ENCODE results near the gene TRIOBP. TPM values are rescaled to one million over a fixed set of nuclear protein-coding genes. Genes with fewer than 3 reads are reported as not detected.

Gene TRIOBP
- polyA plus RNA-seq, 1 donor from 2014 or later = 16.1 TPM

- Mint-ChIP-seq H3K27ac (peak within 1 kb of the TSS; percentile 63 to 79 (median 71)), H3K4me3 (peak within 1 kb of the TSS; percentile 54 to 90 (median 76)), H3K4me1 (peaks cover 9 to 23% (median 17%) of the 10 kb centered on the region in 3 donors), H3K9me3 (peaks cover 0 to 2% (median 0%) of the 10 kb centered on the region in 3 donors), H3K36me3 (no peaks in the 10 kb centered on the region), H3K27me3 (peaks cover 60% of the 10 kb centered on the region)
These were observed 110.8 kb downstream of the TRIOBP start, which contains the start of gene GCAT for GRCh38 chr22:37807410-37808293. GCAT (plus strand) TSS chr22:37807934; CDS start chr22:37807968, 34 bp downstream.

GRCh38 chr22:37808294-37808657, 111.4 kb downstream of the TRIOBP start:
- Mint-ChIP-seq H3K4me3 (peak overlapping the region; percentile 54 to 90 (median 76)), H3K4me1 (peaks cover 8 to 17% (median 17%) of the 10 kb centered on the region in 3 donors), H3K27ac (peak overlapping the region; percentile 36 to 71 (median 63)), H3K36me3 (no peaks in the 10 kb centered on the region), H3K9me3 (peaks cover 0 to 2% (median 0%) of the 10 kb centered on the region in 3 donors), H3K27me3 (peaks cover 57% of the 10 kb centered on the region)

- Mint-ChIP-seq H3K27me3 (peaks cover 47% of the 10 kb centered on the region), H3K27ac (no peak overlapping the region), H3K4me1 (peaks cover 6 to 17% (median 17%) of the 10 kb centered on the region in 3 donors), H3K4me3 (no peak overlapping the region), H3K9me3 (peaks cover 0 to 2% (median 0%) of the 10 kb centered on the region in 3 donors), H3K36me3 (no peaks in the 10 kb centered on the region)
These were observed 113.0 kb downstream of the TRIOBP start for GRCh38 chr22:37809672-37810333.

- Mint-ChIP-seq H3K4me3 (no peak overlapping the region), H3K27me3 (peaks cover 31% of the 10 kb centered on the region), H3K9me3 (no peaks in the 10 kb centered on the region), H3K36me3 (no peaks in the 10 kb centered on the region), H3K4me1 (peaks cover 2 to 5% (median 4%) of the 10 kb centered on the region in 3 donors), H3K27ac (no peak overlapping the region)
These were observed 115.0 kb downstream of the TRIOBP start for GRCh38 chr22:37811867-37812266.

GRCh38 chr22:37812869-37813678, 116.2 kb downstream of the TRIOBP start:
- H3K4me3 Mint-ChIP-seq = no peak overlapping the region
- peaks cover 25% of the 10 kb centered on the region for H3K27me3 Mint-ChIP-seq
- H3K27ac Mint-ChIP-seq = no peak overlapping the region
- no peaks in the 10 kb centered on the region for H3K36me3 Mint-ChIP-seq
- peaks cover 2 to 6% (median 3%) of the 10 kb centered on the region in 3 donors for H3K4me1 Mint-ChIP-seq
- H3K9me3 Mint-ChIP-seq = no peaks in the 10 kb centered on the region

- H3K36me3 Mint-ChIP-seq = no peaks in the 10 kb centered on the region
- peaks cover 17% of the 10 kb centered on the region for H3K27me3 Mint-ChIP-seq
- no peak overlapping the region for H3K27ac Mint-ChIP-seq
- H3K9me3 Mint-ChIP-seq = no peaks in the 10 kb centered on the region
- H3K4me3 Mint-ChIP-seq = no peak overlapping the region
- peaks cover 0 to 3% (median 0%) of the 10 kb centered on the region in 3 donors for H3K4me1 Mint-ChIP-seq
These were observed 118.7 kb downstream of the TRIOBP start for GRCh38 chr22:37815593-37815992.

- H3K9me3 Mint-ChIP-seq = no peaks in the 10 kb centered on the region
- H3K27ac Mint-ChIP-seq = peak overlapping the region in 1 of 3 donors; percentile 59
- peaks cover 0 to 3% (median 0%) of the 10 kb centered on the region in 3 donors for H3K4me1 Mint-ChIP-seq
- no peaks in the 10 kb centered on the region for H3K36me3 Mint-ChIP-seq
- H3K27me3 Mint-ChIP-seq = peaks cover 18% of the 10 kb centered on the region
- no peak overlapping the region for H3K4me3 Mint-ChIP-seq
These were observed 119.8 kb downstream of the TRIOBP start for GRCh38 chr22:37816543-37817180.

GRCh38 chr22:37817705-37818408, 121.0 kb downstream of the TRIOBP start:
- Mint-ChIP-seq H3K4me3 (peak overlapping the region; percentile 22 to 67 (median 48)), H3K36me3 (no peaks in the 10 kb centered on the region), H3K9me3 (no peaks in the 10 kb centered on the region), H3K27me3 (peaks cover 14% of the 10 kb centered on the region), H3K27ac (peak overlapping the region in 1 of 3 donors; percentile 50), H3K4me1 (peaks cover 0 to 3% (median 0%) of the 10 kb centered on the region in 3 donors)

- Mint-ChIP-seq H3K27me3 (peaks cover 13% of the 10 kb centered on the region), H3K4me1 (peaks cover 0 to 3% (median 0%) of the 10 kb centered on the region in 3 donors), H3K4me3 (peak overlapping the region; percentile 21 to 84 (median 66)), H3K36me3 (no peaks in the 10 kb centered on the region), H3K27ac (no peak overlapping the region), H3K9me3 (no peaks in the 10 kb centered on the region)
These were observed 121.7 kb downstream of the TRIOBP start for GRCh38 chr22:37818409-37819104.

- H3K27me3 Mint-ChIP-seq = peaks cover 15% of the 10 kb centered on the region
These were observed 122.2 kb downstream of the TRIOBP start for GRCh38 chr22:37819105-37819433.

GRCh38 chr22:37820350-37820749, 123.5 kb downstream of the TRIOBP start:
- Mint-ChIP-seq H3K4me3 (no peak overlapping the region), H3K4me1 (peaks cover 0 to 5% (median 0%) of the 10 kb centered on the region in 3 donors), H3K27ac (no peak overlapping the region), H3K9me3 (no peaks in the 10 kb centered on the region), H3K36me3 (no peaks in the 10 kb centered on the region), H3K27me3 (peaks cover 18% of the 10 kb centered on the region)

More at GRCh38 chr22:37819105-37819433, 122.2 kb downstream of the TRIOBP start:
- Mint-ChIP-seq H3K9me3 (no peaks in the 10 kb centered on the region), H3K27ac (no peak overlapping the region), H3K36me3 (no peaks in the 10 kb centered on the region), H3K4me3 (peak overlapping the region; percentile 21 to 84 (median 66)), H3K4me1 (peaks cover 0 to 3% (median 0%) of the 10 kb centered on the region in 3 donors)

- H3K4me3 Mint-ChIP-seq = no peak overlapping the region
These were observed 125.4 kb downstream of the TRIOBP start for GRCh38 chr22:37822079-37822833.

More at GRCh38 chr22:37822079-37822833, 125.4 kb downstream of the TRIOBP start:
- H3K36me3 Mint-ChIP-seq = no peaks in the 10 kb centered on the region
- no peak overlapping the region for H3K27ac Mint-ChIP-seq
- H3K9me3 Mint-ChIP-seq = no peaks in the 10 kb centered on the region
- H3K4me1 Mint-ChIP-seq = peaks cover 0 to 5% (median 0%) of the 10 kb centered on the region in 3 donors
- H3K27me3 Mint-ChIP-seq = peaks cover 18% of the 10 kb centered on the region

Measured in IgD-negative memory B cell (primary cell).